Activated CD4-positive, alpha-beta memory T cell treated with anti-CD3 and anti-CD28 coated beads, Interleukin-2, amount 10 ng/mL, durations not matched to agents 7 days and 5 days (primary cell): Measurements from ENCODE around the gene PPP1R13B. TPM values are rescaled to one million over a fixed set of nuclear protein-coding genes. Genes with fewer than 3 reads are reported as not detected.

ENCODE experiments used
- CTCF ChIA-PET: fragments of 350-600 bp; sonication (Branson Sonifier 250); formaldehyde crosslinking; loops from one replicate; lab custom pipeline; 2021; ENCODE audit warnings: antibody characterized with exemption, inconsistent platforms; lab: Charles Lee
- POLR2A ChIA-PET: fragments of 350-600 bp; sonication (Branson Sonifier 250); formaldehyde crosslinking; loops from one replicate; lab custom pipeline; 2021; ENCODE audit warnings: antibody characterized with exemption; lab: Charles Lee
- DNase-seq: peaks from one replicate; pipeline ENCODE4 v3.0.0-alpha.2; 2020
- H3K27ac Mint-ChIP-seq: one replicate; pipeline ENCODE4 v1.8.0; 2021; ENCODE audit warnings: mild to moderate bottlenecking, mixed read lengths
- H3K27me3 Mint-ChIP-seq: one replicate; pipeline ENCODE4 v1.8.0; 2021; ENCODE audit warnings: mixed read lengths
- H3K36me3 Mint-ChIP-seq: one replicate; pipeline ENCODE4 v1.8.0; 2021; ENCODE audit warnings: low read depth, mixed read lengths
- H3K4me1 Mint-ChIP-seq: one replicate; pipeline ENCODE4 v1.8.0; 2021; ENCODE audit warnings: mixed read lengths
- H3K4me3 Mint-ChIP-seq: one replicate; pipeline ENCODE4 v1.8.0; 2021; ENCODE audit warnings: mild to moderate bottlenecking, mixed read lengths
- H3K9me3 Mint-ChIP-seq: one replicate; pipeline ENCODE4 v1.8.0; 2021; ENCODE audit warnings: mixed read lengths
- total RNA-seq, 2 experiments: library from RNA; stranded (reverse); gene quantifications; one replicate each; pipeline ENCODE4 v1.2.3, GENCODE V29; 2021

Gene PPP1R13B
- total RNA-seq, 2 experiments from 2014 or later = 10.7 to 15.9 TPM

- Mint-ChIP-seq H3K27me3 (no peaks in the 10 kb centered on the region), H3K4me1 (peaks cover 40% of the 10 kb centered on the region), H3K9me3 (no peaks in the 10 kb centered on the region), H3K36me3 (peaks cover 37% of the 10 kb centered on the region), H3K4me3 (no peak overlapping the region), H3K27ac (peak overlapping the region; percentile 16)
- no peak for DNase-seq
- POLR2A ChIA-PET = no interaction called here
- CTCF ChIA-PET = no interaction called here
Measured at GRCh38 chr14:103708750-103709187, 138.6 kb downstream of the PPP1R13B start.

GRCh38 chr14:103707329-103708263 is 139.8 kb downstream of the PPP1R13B start:
- H3K27ac Mint-ChIP-seq = no peak overlapping the region
- no peaks in the 10 kb centered on the region for H3K27me3 Mint-ChIP-seq
- H3K4me1 Mint-ChIP-seq = peaks cover 31% of the 10 kb centered on the region
- DNase-seq = no peak
- ChIA-PET POLR2A (interaction anchor here (3.1 kb wide), 1 partner anchor 8 kb away, joined by 15 read pairs; the partner anchor contains the start of genes XRCC3 and ZFYVE21), CTCF (no interaction called here)
- H3K4me3 Mint-ChIP-seq = no peak overlapping the region
- H3K36me3 Mint-ChIP-seq = peaks cover 42% of the 10 kb centered on the region
- H3K9me3 Mint-ChIP-seq = no peaks in the 10 kb centered on the region

- POLR2A ChIA-PET = interaction anchor here (0.9 to 3.1 kb wide), 2 partner anchors 8 to 9 kb away, joined by 3 to 15 read pairs; partner anchors contain the start of genes XRCC3 and ZFYVE21
- H3K9me3 Mint-ChIP-seq = no peaks in the 10 kb centered on the region
- CTCF ChIA-PET = interaction anchor here (0.6 kb wide), 1 partner anchor 294 kb away, joined by 3 read pairs; no protein-coding TSS in a partner anchor
- no peaks in the 10 kb centered on the region for H3K27me3 Mint-ChIP-seq
- peaks cover 49% of the 10 kb centered on the region for H3K36me3 Mint-ChIP-seq
- peaks cover 24% of the 10 kb centered on the region for H3K4me1 Mint-ChIP-seq
- H3K27ac Mint-ChIP-seq = no peak overlapping the region
- H3K4me3 Mint-ChIP-seq = no peak overlapping the region
- DNase-seq = no peak
Measured at GRCh38 chr14:103706551-103707328, 140.6 kb downstream of the PPP1R13B start.

GRCh38 chr14:103705504-103706284 is 141.7 kb downstream of the PPP1R13B start:
- no peak overlapping the region for H3K27ac Mint-ChIP-seq
- H3K9me3 Mint-ChIP-seq = no peaks in the 10 kb centered on the region
- CTCF ChIA-PET = no interaction called here
- POLR2A ChIA-PET = interaction anchor here (3.1 kb wide), 1 partner anchor 10 kb away, joined by 15 read pairs; the partner anchor contains the start of genes XRCC3 and ZFYVE21
- peaks cover 15% of the 10 kb centered on the region for H3K4me1 Mint-ChIP-seq
- no peak for DNase-seq
- H3K27me3 Mint-ChIP-seq = no peaks in the 10 kb centered on the region
- no peak overlapping the region for H3K4me3 Mint-ChIP-seq
- peaks cover 46% of the 10 kb centered on the region for H3K36me3 Mint-ChIP-seq

GRCh38 chr14:103705118-103705503 is 142.3 kb downstream of the PPP1R13B start:
- Mint-ChIP-seq H3K36me3 (peaks cover 45% of the 10 kb centered on the region), H3K27ac (no peak overlapping the region), H3K9me3 (no peaks in the 10 kb centered on the region), H3K4me1 (peaks cover 15% of the 10 kb centered on the region), H3K4me3 (no peak overlapping the region), H3K27me3 (no peaks in the 10 kb centered on the region)
- ChIA-PET POLR2A (interaction anchor here (2.2 to 3.1 kb wide), 2 partner anchors 9 to 10 kb away, joined by 7 to 15 read pairs; partner anchors contain the start of genes XRCC3 and ZFYVE21), CTCF (no interaction called here)
- DNase-seq = no peak

GRCh38 chr14:103704708-103705107 is 142.7 kb downstream of the PPP1R13B start:
- Mint-ChIP-seq H3K4me1 (peaks cover 15% of the 10 kb centered on the region), H3K9me3 (no peaks in the 10 kb centered on the region), H3K27ac (peak overlapping the region; percentile 21), H3K27me3 (no peaks in the 10 kb centered on the region), H3K4me3 (no peak overlapping the region), H3K36me3 (peaks cover 44% of the 10 kb centered on the region)
- DNase-seq = no peak
- ChIA-PET CTCF (no interaction called here), POLR2A (interaction anchor here (0.8 to 3.1 kb wide), 3 partner anchors 9 to 27 kb away, joined by 4 to 15 read pairs (median 7); partner anchors contain the start of genes XRCC3 and ZFYVE21)

- H3K27ac Mint-ChIP-seq = no peak overlapping the region
- POLR2A ChIA-PET = interaction anchor here (0.8 to 2.3 kb wide), 4 partner anchors 10 to 142 kb away, joined by 3 to 8 read pairs (median 6); partner anchors contain the start of genes BAG5, XRCC3 and ZFYVE21
- DNase-seq = no peak
- CTCF ChIA-PET = no interaction called here
- no peak overlapping the region for H3K4me3 Mint-ChIP-seq
- peaks cover 15% of the 10 kb centered on the region for H3K4me1 Mint-ChIP-seq
- H3K36me3 Mint-ChIP-seq = peaks cover 37% of the 10 kb centered on the region
- no peaks in the 10 kb centered on the region for H3K9me3 Mint-ChIP-seq
- no peaks in the 10 kb centered on the region for H3K27me3 Mint-ChIP-seq
Measured at GRCh38 chr14:103703433-103704385, 143.7 kb downstream of the PPP1R13B start.

GRCh38 chr14:103702497-103703432 is 144.6 kb downstream of the PPP1R13B start:
- CTCF ChIA-PET = no interaction called here
- POLR2A ChIA-PET = interaction anchor here (1.2 to 2.3 kb wide), 4 partner anchors 11 to 174 kb away, joined by 3 to 8 read pairs (median 6); partner anchors contain the start of genes BAG5, TRMT61A, XRCC3 and ZFYVE21
- no peak for DNase-seq
- peaks cover 15% of the 10 kb centered on the region for H3K4me1 Mint-ChIP-seq
- H3K4me3 Mint-ChIP-seq = no peak overlapping the region
- no peaks in the 10 kb centered on the region for H3K9me3 Mint-ChIP-seq
- H3K36me3 Mint-ChIP-seq = peaks cover 31% of the 10 kb centered on the region
- no peak overlapping the region for H3K27ac Mint-ChIP-seq
- no peaks in the 10 kb centered on the region for H3K27me3 Mint-ChIP-seq

- Mint-ChIP-seq H3K4me1 (peaks cover 17% of the 10 kb centered on the region), H3K36me3 (peaks cover 34% of the 10 kb centered on the region), H3K27ac (no peak overlapping the region), H3K27me3 (no peaks in the 10 kb centered on the region), H3K9me3 (no peaks in the 10 kb centered on the region), H3K4me3 (no peak overlapping the region)
- ChIA-PET CTCF (no interaction called here), POLR2A (interaction anchor here (1.3 to 2.3 kb wide), 3 partner anchors 11 to 173 kb away, joined by 3 to 8 read pairs (median 5); partner anchors contain the start of genes TRMT61A, XRCC3 and ZFYVE21)
- no peak for DNase-seq
Measured at GRCh38 chr14:103702095-103702494, 145.3 kb downstream of the PPP1R13B start.

- peaks cover 21% of the 10 kb centered on the region for H3K4me1 Mint-ChIP-seq
- ChIA-PET POLR2A (interaction anchor here (1.5 kb wide), 1 partner anchor 12 kb away, joined by 3 read pairs; no protein-coding TSS in a partner anchor), CTCF (no interaction called here)
- H3K36me3 Mint-ChIP-seq = peaks cover 39% of the 10 kb centered on the region
- no peaks in the 10 kb centered on the region for H3K27me3 Mint-ChIP-seq
- no peak overlapping the region for H3K27ac Mint-ChIP-seq
- no peaks in the 10 kb centered on the region for H3K9me3 Mint-ChIP-seq
- no peak overlapping the region for H3K4me3 Mint-ChIP-seq
- no peak for DNase-seq
Measured at GRCh38 chr14:103700753-103701490, 146.5 kb downstream of the PPP1R13B start.
